AG10803 (cell line): ENCODE measurements around the gene YTHDF1.
"Not testable (repeated sequence)": the region's sequence is repeated elsewhere in the genome, so short reads cannot be mapped to it uniquely, and the experiment has no call there.

Experiments
- DNase-seq: peaks from one replicate; pipeline ENCODE4 v3.0.0; 2010; ENCODE audit warnings: low read depth
- H3K4me3 ChIP-seq: 2 replicates; pipeline ENCODE4 v1.5.1; 2011; ENCODE audit warnings: mild to moderate bottlenecking, low read length, control low read depth
- CTCF ChIP-seq: conservative IDR thresholded peaks from 2 replicates; pipeline ENCODE4 v1.5.1; 2011; ENCODE audit warnings: mild to moderate bottlenecking, low read length, control low read depth, inconsistent platforms

YTHDF1 gene

GRCh38 chr20:63163596-63164483 is 52.1 kb downstream of the YTHDF1 start:
- H3K4me3 ChIP-seq: no peak overlapping the region
- DNase-seq: no peak
- TF ChIP-seq CTCF: no peak

- DNase-seq: no peak
- no peak overlapping the region for H3K4me3 ChIP-seq
- TF ChIP-seq CTCF: no peak
Measured at GRCh38 chr20:63163171-63163570, 52.8 kb downstream of the YTHDF1 start.

- no peak for DNase-seq
- H3K4me3 ChIP-seq: no peak overlapping the region
- no peak for TF ChIP-seq CTCF
Measured at GRCh38 chr20:63162206-63162795, 53.6 kb downstream of the YTHDF1 start.

GRCh38 chr20:63161176-63161651 is 54.7 kb downstream of the YTHDF1 start:
- no peak for TF ChIP-seq CTCF

GRCh38 chr20:63160641-63161175 is 55.2 kb downstream of the YTHDF1 start:
- no peak for TF ChIP-seq CTCF
- H3K4me3 ChIP-seq: no peak overlapping the region
- DNase-seq: no peak

More at GRCh38 chr20:63161176-63161651, 54.7 kb downstream of the YTHDF1 start:
- no peak for DNase-seq
- no peak overlapping the region for H3K4me3 ChIP-seq

- no peak for TF ChIP-seq CTCF
- no peak for DNase-seq
- H3K4me3 ChIP-seq: no peak overlapping the region
Measured at GRCh38 chr20:63159826-63160640, 55.9 kb downstream of the YTHDF1 start.

GRCh38 chr20:63159251-63159650 is 56.7 kb downstream of the YTHDF1 start:
- H3K4me3 ChIP-seq, DNase-seq: not testable (repeated sequence)
